ENCODE measurements around the gene DUS4L.
"Not testable (repeated sequence)": the region's sequence is repeated elsewhere in the genome, so short reads cannot be mapped to it uniquely, and the experiment has no call there.

DUS4L gene

GRCh38 chr7:107563775-107564552, at the start of gene DUS4L, which contains the start of gene COG5:
DUS4L (plus strand) TSS chr7:107563971; CDS start chr7:107567071, 3,100 bp downstream.
COG5 (minus strand) TSS chr7:107563920; CDS start chr7:107563896, 24 bp downstream.
- peak; percentile 90 for DNase-seq

GRCh38 chr7:107526672-107527071, 37.1 kb upstream of the DUS4L start:
- DNase-seq = no peak

GRCh38 chr7:107527196-107527595, 36.6 kb upstream of the DUS4L start:
- DNase-seq = no peak

GRCh38 chr7:107528461-107528860, 35.3 kb upstream of the DUS4L start:
- DNase-seq = no peak

- DNase-seq = no peak
These were observed 33.0 kb upstream of the DUS4L start for GRCh38 chr7:107530751-107531150.

GRCh38 chr7:107534139-107534538, 29.6 kb upstream of the DUS4L start:
- DNase-seq = no peak

GRCh38 chr7:107537228-107537627, 26.5 kb upstream of the DUS4L start:
- not testable (repeated sequence) for DNase-seq

- DNase-seq = no peak
These were observed 25.8 kb upstream of the DUS4L start for GRCh38 chr7:107538001-107538400.

GRCh38 chr7:107543338-107543993, 20.3 kb upstream of the DUS4L start:
- DNase-seq = no peak

GRCh38 chr7:107544848-107545591, 18.8 kb upstream of the DUS4L start:
- DNase-seq = no peak

GRCh38 chr7:107551936-107552335, 11.8 kb upstream of the DUS4L start:
- no peak for DNase-seq

GRCh38 chr7:107555893-107556292, 7.9 kb upstream of the DUS4L start:
- no peak for DNase-seq

GRCh38 chr7:107559864-107560263, 3.9 kb upstream of the DUS4L start:
- no peak for DNase-seq

GRCh38 chr7:107560898-107561516, 2.8 kb upstream of the DUS4L start:
- no peak for DNase-seq

GRCh38 chr7:107563081-107563774, 543 bp upstream of the DUS4L start:
- peak; percentile 82 for DNase-seq

- DNase-seq = no peak
These were observed 955 bp downstream of the DUS4L start for GRCh38 chr7:107564553-107565298.

- no peak for DNase-seq
These were observed 6.5 kb downstream of the DUS4L start for GRCh38 chr7:107570298-107570697.

- no peak for DNase-seq
These were observed 9.8 kb downstream of the DUS4L start for GRCh38 chr7:107573537-107573936.

GRCh38 chr7:107579554-107579884, 15.7 kb downstream of the DUS4L start:
- no peak for DNase-seq

- peak; percentile 85 for DNase-seq
These were observed 16.3 kb downstream of the DUS4L start, which contains the start of gene BCAP29 for GRCh38 chr7:107579885-107580715. BCAP29 (plus strand) TSS chr7:107580246; CDS start chr7:107580773, 527 bp downstream.

Measured in left hindlimb (tissue), 1 donor.